ENCODE measurements around the gene FHAD1.
A peak's percentile ranks its signal among the peaks of the same experiment; 100 is the strongest.

The FHAD1 gene

DNA sequence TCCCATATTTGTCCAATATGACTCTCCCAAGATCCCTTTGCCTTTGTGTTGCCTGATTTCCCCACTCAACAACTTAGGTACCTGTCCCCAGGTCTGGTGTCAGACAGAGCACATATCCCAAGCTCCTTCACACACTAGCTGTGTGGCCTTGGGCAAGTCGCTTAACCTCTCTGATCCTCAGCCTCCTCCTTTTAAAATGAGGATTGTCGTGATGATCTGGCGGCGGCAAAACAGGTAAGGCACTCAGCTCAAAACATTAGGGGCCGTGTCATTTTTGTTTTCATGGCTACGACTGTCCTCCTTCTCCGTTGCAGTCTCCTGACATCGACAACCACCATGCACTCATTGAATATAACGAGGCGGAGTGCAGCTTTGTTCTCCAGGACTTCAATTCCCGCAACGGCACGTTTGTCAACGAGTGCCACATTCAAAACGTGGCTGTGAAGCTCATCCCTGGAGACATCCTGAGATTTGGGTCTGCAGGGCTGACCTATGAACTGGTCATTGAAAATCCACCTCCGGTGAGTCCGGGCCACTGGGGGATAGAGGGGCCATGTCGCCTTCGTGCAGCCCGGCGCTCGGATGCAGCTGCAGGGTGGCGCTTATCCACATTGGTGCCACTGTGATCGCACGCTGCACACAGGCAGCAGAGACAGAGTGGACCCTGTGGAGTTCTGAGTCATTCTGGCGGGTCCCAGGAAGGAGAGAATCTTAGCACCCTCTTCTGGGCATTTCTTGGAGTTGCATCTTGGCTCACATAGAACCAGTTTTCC lies 25.2 kb downstream of the FHAD1 start:
- no peaks in the 10 kb centered on the region for H3K79me2 ChIP-seq
- H2AFZ ChIP-seq: no peak overlapping the region
- H3K27me3 ChIP-seq (ENCODE audit: control insufficient read depth, insufficient read depth, low read length): no peaks in the 10 kb centered on the region
- H3K9ac ChIP-seq: no peak overlapping the region
- no peaks in the 10 kb centered on the region for H3K4me1 ChIP-seq
- H3K36me3 ChIP-seq (ENCODE audit: control insufficient read depth, insufficient read depth, low read length): no peaks in the 10 kb centered on the region
- no peak overlapping the region for H3K27ac ChIP-seq
- H3K4me2 ChIP-seq (ENCODE audit: low read length): no peak overlapping the region
- no peaks in the 10 kb centered on the region for H3K9me3 ChIP-seq (ENCODE audit: control insufficient read depth, low read length)
- TF ChIP-seq, protein P1, sequence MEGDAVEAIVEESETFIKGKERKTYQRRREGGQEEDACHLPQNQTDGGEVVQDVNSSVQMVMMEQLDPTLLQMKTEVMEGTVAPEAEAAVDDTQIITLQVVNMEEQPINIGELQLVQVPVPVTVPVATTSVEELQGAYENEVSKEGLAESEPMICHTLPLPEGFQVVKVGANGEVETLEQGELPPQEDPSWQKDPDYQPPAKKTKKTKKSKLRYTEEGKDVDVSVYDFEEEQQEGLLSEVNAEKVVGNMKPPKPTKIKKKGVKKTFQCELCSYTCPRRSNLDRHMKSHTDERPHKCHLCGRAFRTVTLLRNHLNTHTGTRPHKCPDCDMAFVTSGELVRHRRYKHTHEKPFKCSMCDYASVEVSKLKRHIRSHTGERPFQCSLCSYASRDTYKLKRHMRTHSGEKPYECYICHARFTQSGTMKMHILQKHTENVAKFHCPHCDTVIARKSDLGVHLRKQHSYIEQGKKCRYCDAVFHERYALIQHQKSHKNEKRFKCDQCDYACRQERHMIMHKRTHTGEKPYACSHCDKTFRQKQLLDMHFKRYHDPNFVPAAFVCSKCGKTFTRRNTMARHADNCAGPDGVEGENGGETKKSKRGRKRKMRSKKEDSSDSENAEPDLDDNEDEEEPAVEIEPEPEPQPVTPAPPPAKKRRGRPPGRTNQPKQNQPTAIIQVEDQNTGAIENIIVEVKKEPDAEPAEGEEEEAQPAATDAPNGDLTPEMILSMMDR (IDR thresholded peaks at IDR 0.05): peak; percentile 52
- H3K4me3 ChIP-seq (ENCODE audit: low read depth, low read length): no peak overlapping the region

DNA sequence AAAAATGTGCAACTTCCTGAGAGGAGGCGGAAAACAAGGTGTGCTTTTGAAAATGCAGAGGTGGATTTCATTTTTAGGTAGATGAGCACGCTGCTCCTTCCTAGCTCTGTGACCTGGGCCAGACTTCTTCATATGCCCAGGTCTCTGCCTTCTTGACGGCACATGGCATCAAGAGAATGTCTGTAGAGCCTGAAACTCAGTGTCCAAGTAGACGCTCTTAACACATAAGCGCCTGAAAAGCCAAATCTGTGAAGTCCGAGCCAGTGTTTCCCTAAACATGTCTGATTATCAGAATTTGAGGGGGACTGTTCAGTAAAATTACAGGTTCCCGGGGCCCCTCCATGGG lies 25.7 kb downstream of the FHAD1 start:
- H3K4me3 ChIP-seq (ENCODE audit: low read depth, low read length): no peak overlapping the region
- H3K9me3 ChIP-seq (ENCODE audit: control insufficient read depth, low read length): no peaks in the 10 kb centered on the region
- TF ChIP-seq, protein P1 (IDR thresholded peaks at IDR 0.05): no peak
- H3K79me2 ChIP-seq: no peaks in the 10 kb centered on the region
- H3K27me3 ChIP-seq (ENCODE audit: control insufficient read depth, insufficient read depth, low read length): no peaks in the 10 kb centered on the region
- H3K9ac ChIP-seq: no peak overlapping the region
- H2AFZ ChIP-seq: no peak overlapping the region
- H3K4me2 ChIP-seq (ENCODE audit: low read length): no peak overlapping the region
- H3K4me1 ChIP-seq: no peaks in the 10 kb centered on the region
- no peaks in the 10 kb centered on the region for H3K36me3 ChIP-seq (ENCODE audit: control insufficient read depth, insufficient read depth, low read length)
- H3K27ac ChIP-seq: no peak overlapping the region

DNA sequence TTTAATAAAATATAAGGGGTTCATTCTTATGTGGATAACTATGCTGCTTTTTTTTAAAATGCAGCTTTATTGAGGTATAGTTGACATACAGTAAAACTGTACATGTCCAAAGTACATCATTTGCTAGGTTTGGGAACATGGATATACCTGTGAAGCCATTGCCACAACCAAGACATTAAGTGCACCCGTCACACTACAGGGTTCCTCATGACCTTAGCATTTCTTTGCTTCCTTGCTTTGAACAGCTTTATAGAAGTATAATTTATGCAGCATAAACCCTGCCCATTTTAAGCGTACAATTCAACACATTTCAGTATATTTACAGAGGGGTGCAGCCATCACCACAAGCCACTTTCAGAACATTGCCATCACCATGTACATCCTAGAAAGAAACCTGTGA lies 26.3 kb downstream of the FHAD1 start:
- Histone ChIP-seq H2AFZ (no peak overlapping the region), H3K36me3 (ENCODE audit: control insufficient read depth, insufficient read depth, low read length) (no peaks in the 10 kb centered on the region), H3K79me2 (no peaks in the 10 kb centered on the region), H3K4me2 (ENCODE audit: low read length) (no peak overlapping the region), H3K4me1 (no peaks in the 10 kb centered on the region), H3K9me3 (ENCODE audit: control insufficient read depth, low read length) (no peaks in the 10 kb centered on the region), H3K27ac (no peak overlapping the region), H3K27me3 (ENCODE audit: control insufficient read depth, insufficient read depth, low read length) (no peaks in the 10 kb centered on the region), H3K4me3 (ENCODE audit: low read depth, low read length) (no peak overlapping the region), H3K9ac (no peak overlapping the region)
- TF ChIP-seq, protein P1 (IDR thresholded peaks at IDR 0.05): no peak

- Histone ChIP-seq H3K9me3 (ENCODE audit: control insufficient read depth, low read length) (no peaks in the 10 kb centered on the region), H3K4me2 (ENCODE audit: low read length) (no peak overlapping the region), H3K4me1 (no peaks in the 10 kb centered on the region), H3K27me3 (ENCODE audit: control insufficient read depth, insufficient read depth, low read length) (no peaks in the 10 kb centered on the region), H3K27ac (no peak overlapping the region), H3K9ac (no peak overlapping the region), H2AFZ (no peak overlapping the region), H3K4me3 (ENCODE audit: low read depth, low read length) (no peak overlapping the region), H3K79me2 (no peaks in the 10 kb centered on the region), H3K36me3 (ENCODE audit: control insufficient read depth, insufficient read depth, low read length) (no peaks in the 10 kb centered on the region)
- TF ChIP-seq, protein P1 (IDR thresholded peaks at IDR 0.05): no peak
These were observed 29.1 kb downstream of the FHAD1 start for GRCh38 chr1:15275921-15276683.

All from parathyroid adenoma (tissue), 2 donors.